A549 (cell line): ENCODE measurements around the gene CPAMD8. TPM values are rescaled to one million over a fixed set of nuclear protein-coding genes. Genes with fewer than 3 reads are reported as not detected.

Experiments used
- ATAC-seq, 2 experiments: fragments of 200-7000 bp in 1 of 2; fragments of >200 bp in 1 of 2; cut with Nextera tagmentation in 1 of 2; cut with Tn5 transposase in 1 of 2; 3 replicates each; pipeline versions ENCODE4 v1.8.0 to v1.9.1; 2018 to 2020; ENCODE audit warnings: mild to moderate bottlenecking in 1 of 2, moderate library complexity in 1 of 2
- CTCF ChIA-PET: fragments of 300-600 bp; sonication (Branson Sonifier 250); formaldehyde crosslinking; extraction: SDS; loops from one replicate; lab custom pipeline; 2021; ENCODE audit warnings: antibody characterized with exemption, inconsistent platforms; lab: Yijun Ruan, JAX
- POLR2A ChIA-PET: fragments of 350-600 bp; formaldehyde crosslinking; extraction: SDS; loops from one replicate; lab custom pipeline; 2021; ENCODE audit warnings: antibody characterized with exemption, inconsistent platforms; lab: Yijun Ruan, JAX
- DNase-seq, 2 experiments: peaks; one replicate each; pipeline versions ENCODE4 v3.0.0 to v3.0.0-alpha.2; 2011 to 2016; ENCODE audit warnings: low read depth in 1 of 2, low spot score in 1 of 2
- FAIRE-seq: peaks from 2 replicates; lab custom pipeline; 2011; peaks lifted over from hg19 to GRCh38; lab: Jason Lieb, UNC
- H3K27ac ChIP-seq, 2 experiments: fragments of >200 bp; sonication (Bioruptor Twin); formaldehyde crosslinking; 3 replicates each; pipeline ENCODE4 v1.5.1; 2016 to 2017
- H3K4me1 ChIP-seq: fragments of >200 bp; sonication (Bioruptor Twin); formaldehyde crosslinking; 3 replicates; pipeline ENCODE4 v1.6.1; 2016
- H3K4me2 ChIP-seq: fragments of >200 bp; sonication (Bioruptor Twin); formaldehyde crosslinking; 3 replicates; pipeline ENCODE4 v1.6.1; 2016
- H3K4me3 ChIP-seq: fragments of >200 bp; sonication (Bioruptor Twin); formaldehyde crosslinking; 3 replicates; pipeline ENCODE4 v1.5.1; 2016
- H3K9me3 ChIP-seq: fragments of >200 bp; sonication (Bioruptor Twin); formaldehyde crosslinking; 3 replicates; pipeline ENCODE4 v1.6.1; 2016
- ATOH8 ChIP-seq: fragments of 250-450 bp; sonication (Bioruptor Pico); IDR thresholded peaks from 2 replicates; pipeline ENCODE4 v1.5.0; 2020; ENCODE audit warnings: low read depth, mild to moderate bottlenecking, moderate library complexity
- BCL3 ChIP-seq: fragments of >200 bp; sonication (Bioruptor Twin); formaldehyde crosslinking; IDR thresholded peaks from 3 replicates; pipeline ENCODE4 v1.6.1; 2016
- BHLHE40 ChIP-seq: IDR thresholded peaks from 2 replicates; pipeline ENCODE4 v1.6.1; 2012; ENCODE audit warnings: low read depth, low read length, inconsistent platforms
- CBX2 ChIP-seq: fragments of 200-600 bp; sonication (generic); IDR thresholded peaks from 2 replicates; pipeline ENCODE4 v1.6.1; 2016; ENCODE audit warnings: low read depth, mild to moderate bottlenecking, borderline replicate concordance
- CBX8 ChIP-seq: fragments of 200-600 bp; sonication (generic); IDR thresholded peaks from 2 replicates; pipeline ENCODE4 v1.6.1; 2016
- CEBPB ChIP-seq, 2 experiments: fragments of >200 bp in 1 of 2; sonication (Bioruptor Twin) in 1 of 2; formaldehyde crosslinking in 1 of 2; IDR thresholded peaks; 2 replicates each; pipeline ENCODE4 v1.6.1; 2012 to 2016
- CHD2 ChIP-seq: fragments of 150-350 bp; IDR thresholded peaks from 2 replicates; pipeline ENCODE4 v1.6.1; 2014; ENCODE audit warnings: low read length; ENCODE audit not compliant: partially characterized antibody
- E2F6 ChIP-seq: IDR thresholded peaks from 2 replicates; pipeline ENCODE4 v1.6.1; 2012; ENCODE audit warnings: low read depth, borderline replicate concordance
- EHMT2 ChIP-seq: fragments of 200-600 bp; sonication (generic); IDR thresholded peaks from 2 replicates; pipeline ENCODE4 v1.6.1; 2016; ENCODE audit warnings: antibody characterized with exemption, low read depth, mild to moderate bottlenecking, moderate library complexity
- ESRRA ChIP-seq: fragments of 150-350 bp; IDR thresholded peaks from 2 replicates; pipeline ENCODE4 v1.6.1; 2014; ENCODE audit warnings: mild to moderate bottlenecking, low read length, borderline replicate concordance
- FOSB ChIP-seq: fragments of 250-450 bp; sonication (Bioruptor Pico); IDR thresholded peaks from 2 replicates; pipeline ENCODE4 v1.5.0; 2020; ENCODE audit warnings: mild to moderate bottlenecking, moderate library complexity
- HEYL ChIP-seq: fragments of 250-450 bp; sonication (Bioruptor Pico); IDR thresholded peaks from 2 replicates; pipeline ENCODE4 v1.8.0; 2021; ENCODE audit warnings: mild to moderate bottlenecking, moderate library complexity
- JUN ChIP-seq, 2 experiments: fragments of >200 bp; sonication (Bioruptor Twin); formaldehyde crosslinking; IDR thresholded peaks; 2 replicates in 1 of 2; 3 replicates in 1 of 2; pipeline ENCODE4 v1.6.1; 2016 to 2017
- JUNB ChIP-seq: fragments of >200 bp; sonication (Bioruptor Twin); formaldehyde crosslinking; IDR thresholded peaks from 2 replicates; pipeline ENCODE4 v1.6.1; 2016
- KDM1A ChIP-seq: fragments of 200-600 bp; sonication (generic); IDR thresholded peaks from 2 replicates; pipeline ENCODE4 v1.6.1; 2016; ENCODE audit warnings: low read depth, mild to moderate bottlenecking
- KDM5A ChIP-seq: fragments of 200-600 bp; sonication (generic); IDR thresholded peaks from 2 replicates; pipeline ENCODE4 v1.6.1; 2016; ENCODE audit warnings: antibody characterized with exemption, mild to moderate bottlenecking
- MAX ChIP-seq: IDR thresholded peaks from 2 replicates; pipeline ENCODE4 v1.6.1; 2012
- MYC ChIP-seq: IDR thresholded peaks from 2 replicates; pipeline ENCODE4 v1.6.1; 2012; ENCODE audit warnings: mild to moderate bottlenecking, inconsistent platforms, low read length, improper control_type of control experiment, borderline replicate concordance
- NFE2L2 ChIP-seq: fragments of 150-350 bp; conservative IDR thresholded peaks from 2 replicates; pipeline ENCODE4 v1.6.1; 2014; ENCODE audit warnings: low read length
- PHF8 ChIP-seq: fragments of 200-600 bp; sonication (generic); IDR thresholded peaks from 2 replicates; pipeline ENCODE4 v1.6.1; 2016; ENCODE audit warnings: low read depth, mild to moderate bottlenecking, antibody characterized with exemption, moderate library complexity, borderline replicate concordance
- RARB ChIP-seq: fragments of 250-450 bp; sonication (Bioruptor Pico); IDR thresholded peaks from 2 replicates; pipeline ENCODE4 v1.8.0; 2021; ENCODE audit warnings: mild to moderate bottlenecking, moderate library complexity
- SMC3 ChIP-seq: fragments of >200 bp; sonication (Bioruptor Twin); formaldehyde crosslinking; IDR thresholded peaks from 3 replicates; pipeline ENCODE4 v1.6.1; 2018; ENCODE audit warnings: inconsistent platforms
- SREBF2 ChIP-seq: fragments of 450-650 bp; IDR thresholded peaks from 2 replicates; pipeline ENCODE4 v1.6.1; 2014; ENCODE audit warnings: mild to moderate bottlenecking, moderate library complexity
- TFCP2L1 ChIP-seq: fragments of 250-450 bp; sonication (Bioruptor Pico); IDR thresholded peaks from 2 replicates; pipeline ENCODE4 v1.5.0; 2021; ENCODE audit warnings: mild to moderate bottlenecking
- USF2 ChIP-seq: fragments of 450-650 bp; IDR thresholded peaks from 2 replicates; pipeline ENCODE4 v1.6.1; 2014; ENCODE audit warnings: antibody characterized with exemption
- ZNF302 ChIP-seq: fragments of 250-450 bp; sonication (Bioruptor Pico); IDR thresholded peaks from 2 replicates; pipeline ENCODE4 v1.9.0; 2021; ENCODE audit warnings: inconsistent platforms, mild to moderate bottlenecking, moderate library complexity
- WGBS: methylation state at CpG from one replicate; pipeline ENCODE4 v1.1.6; 2017; ENCODE audit errors: missing lambda C conversion rate; 5-methylcytosine and 5-hydroxymethylcytosine counted together
- polyA plus RNA-seq, 4 experiments: library from polyadenylated mRNA; depleted of rRNA in 3 of 4; stranded (reverse); fragments of >200 nt; fragmentation: RNase III in 1 of 4; extraction: RNeasy Plus Mini Kit Qiagen cat#74134 plus additional on column Dnase treatment in 1 of 4; gene quantifications; 2 replicates in 3 of 4; 3 replicates in 1 of 4; pipeline ENCODE4 v1.2.3, GENCODE V29; 2011 to 2017

CPAMD8 gene
- polyA plus RNA-seq, 2 of the 4 experiments (the other 2 are of a cell fraction): 0.03 TPM; not detected in 1

GRCh38 chr19:16887353-16888265 lies 139.0 kb downstream of the CPAMD8 start:
- 59% methylated on average over 9 of the region's 17 CpGs for WGBS
- H3K4me3 ChIP-seq: no peak overlapping the region
- ChIA-PET CTCF (no interaction called here), POLR2A (no interaction called here)
- no peaks in the 10 kb centered on the region for H3K4me1 ChIP-seq
- H3K27ac ChIP-seq: peak overlapping the region; percentile 24 to 40; a peak in 1 of 6 replicates
- FAIRE-seq: no peak
- no peak overlapping the region for H3K4me2 ChIP-seq
- TF ChIP-seq ZNF302 (CRISPR knock-in tag): no peak
- no peak for TF ChIP-seq BHLHE40
- no peak for TF ChIP-seq MYC
- TF ChIP-seq JUN (IDR thresholded peaks at IDR 0.05): no peak
- TF ChIP-seq BCL3: no peak
- no peak for TF ChIP-seq CBX2
- ATAC-seq: 0 out of 6 replicates have a peak, but pooled peaks of 1 of the 2 experiments have one; percentile 28
- peaks cover 6% of the 10 kb centered on the region; the same call in 2 of the 3 replicates for H3K9me3 ChIP-seq
- DNase-seq: no peak

- TF ChIP-seq KDM5A (no peak), FOSB (CRISPR knock-in tag) (no peak), JUNB (no peak), SREBF2 (no peak)
- Histone ChIP-seq H3K9me3 (peaks cover 17% of the 10 kb centered on the region), H3K27ac (peak overlapping the region; percentile 17 to 69; a peak in 3 of 6 replicates), H3K4me1 (no peaks in the 10 kb centered on the region), H3K4me3 (no peak overlapping the region), H3K4me2 (peak overlapping the region; percentile 57)
- FAIRE-seq (no peak), DNase-seq (peak in 1 of 2 experiments; percentile 50), ATAC-seq (peak; percentile 42 to 45; a peak in 4 of 6 replicates)
- POLR2A ChIA-PET: no interaction called here
- WGBS: 57% methylated on average over 20 of the region's 20 CpGs
- CTCF ChIA-PET: interaction anchor here (0.7 kb wide), 1 partner anchor 651 kb away, joined by 3 read pairs; no protein-coding TSS in a partner anchor
Measured at GRCh38 chr19:16886305-16886880, 140.2 kb downstream of the CPAMD8 start.

GRCh38 chr19:16885166-16885565 lies 141.4 kb downstream of the CPAMD8 start:
- no peak for ATAC-seq
- ChIA-PET POLR2A (interaction anchor here (0.6 kb wide), 1 partner anchor 104 kb away, joined by 5 read pairs; no protein-coding TSS in a partner anchor), CTCF (no interaction called here)
- 35% methylated on average over 5 of the region's 5 CpGs for WGBS
- Histone ChIP-seq H3K4me3 (no peak overlapping the region), H3K4me1 (no peaks in the 10 kb centered on the region), H3K9me3 (peaks cover 28% of the 10 kb centered on the region), H3K4me2 (no peak overlapping the region), H3K27ac (no peak overlapping the region)
- no peak for FAIRE-seq
- no peak for DNase-seq
- TF ChIP-seq MYC (no peak), ESRRA (no peak), KDM1A (no peak), RARB (CRISPR knock-in tag) (no peak), CEBPB (IDR thresholded peaks at IDR 0.05) (no peak), SMC3 (no peak), CBX8 (no peak), SREBF2 (no peak), HEYL (CRISPR knock-in tag) (no peak), CBX2 (no peak)

GRCh38 chr19:16883522-16883921 lies 143.1 kb downstream of the CPAMD8 start:
- H3K4me3 ChIP-seq: no peak overlapping the region
- no peak overlapping the region for H3K4me2 ChIP-seq
- ATAC-seq (no peak), FAIRE-seq (no peak), DNase-seq (no peak)
- peaks cover 28% of the 10 kb centered on the region for H3K9me3 ChIP-seq
- H3K4me1 ChIP-seq: no peaks in the 10 kb centered on the region
- POLR2A ChIA-PET: no interaction called here
- no peak overlapping the region for H3K27ac ChIP-seq
- CTCF ChIA-PET: no interaction called here
- WGBS: 12% methylated on average over 2 of the region's 3 CpGs
- TF ChIP-seq SMC3: no peak
- no peak for TF ChIP-seq NFE2L2
- TF ChIP-seq CHD2: no peak
- TF ChIP-seq MAX: no peak
- no peak for TF ChIP-seq USF2
- TF ChIP-seq EHMT2: no peak
- TF ChIP-seq PHF8: no peak
- TF ChIP-seq ESRRA: no peak
- TF ChIP-seq TFCP2L1 (CRISPR knock-in tag): no peak
- TF ChIP-seq E2F6: no peak
- no peak for TF ChIP-seq ATOH8 (CRISPR knock-in tag)
- no peak for TF ChIP-seq FOSB (CRISPR knock-in tag)
